ENCODE results near the gene CYP1A1. TPM values are rescaled to one million over a fixed set of nuclear protein-coding genes. Genes with fewer than 3 reads are reported as not detected.
A peak's percentile ranks its signal among the peaks of the same experiment; 100 is the strongest.

The CYP1A1 gene
- total and polyA plus RNA-seq, 9 of the 15 experiments (the other 6 are each of a cell fraction or from before 2014, with no cell fraction given), result 0.04 to 0.13 (median 0.05) TPM; not detected in 5

- TF ChIP-seq RBBP5 (IDR thresholded peaks at IDR 0.05; ENCODE audit: borderline replicate concordance, insufficient read depth, low read length, poor library complexity, severe bottlenecking), result peak; percentile 88
- TF ChIP-seq ZBTB12 (CRISPR knock-in tag; IDR thresholded peaks at IDR 0.05), result peak; percentile 96
- TF ChIP-seq, protein P1, sequence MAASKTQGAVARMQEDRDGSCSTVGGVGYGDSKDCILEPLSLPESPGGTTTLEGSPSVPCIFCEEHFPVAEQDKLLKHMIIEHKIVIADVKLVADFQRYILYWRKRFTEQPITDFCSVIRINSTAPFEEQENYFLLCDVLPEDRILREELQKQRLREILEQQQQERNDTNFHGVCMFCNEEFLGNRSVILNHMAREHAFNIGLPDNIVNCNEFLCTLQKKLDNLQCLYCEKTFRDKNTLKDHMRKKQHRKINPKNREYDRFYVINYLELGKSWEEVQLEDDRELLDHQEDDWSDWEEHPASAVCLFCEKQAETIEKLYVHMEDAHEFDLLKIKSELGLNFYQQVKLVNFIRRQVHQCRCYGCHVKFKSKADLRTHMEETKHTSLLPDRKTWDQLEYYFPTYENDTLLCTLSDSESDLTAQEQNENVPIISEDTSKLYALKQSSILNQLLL (CRISPR knock-in tag; IDR thresholded peaks at IDR 0.05; ENCODE audit: borderline replicate concordance), result no peak
- TF ChIP-seq ELF2 (CRISPR knock-in tag; IDR thresholded peaks at IDR 0.05), result peak; percentile 36; the same call in 1 of the 2 replicates
- peak; percentile 87 for TF ChIP-seq KLF1 (tag; IDR thresholded peaks at IDR 0.05)
- TF ChIP-seq ARID2 (IDR thresholded peaks at IDR 0.05), result no peak
- TF ChIP-seq SFPQ (IDR thresholded peaks at IDR 0.05; ENCODE audit: low read depth, low read length), result no peak
- TF ChIP-seq, protein P2, sequence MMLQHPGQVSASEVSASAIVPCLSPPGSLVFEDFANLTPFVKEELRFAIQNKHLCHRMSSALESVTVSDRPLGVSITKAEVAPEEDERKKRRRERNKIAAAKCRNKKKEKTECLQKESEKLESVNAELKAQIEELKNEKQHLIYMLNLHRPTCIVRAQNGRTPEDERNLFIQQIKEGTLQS (IDR thresholded peaks at IDR 0.05), result peak; percentile 56; the same call in 1 of the 2 replicates
- TF ChIP-seq, protein P2 (CRISPR knock-in tag; conservative IDR thresholded peaks at IDR 0.05), result no peak
- TF ChIP-seq DNMT1 (IDR thresholded peaks at IDR 0.05), result no peak
- TF ChIP-seq NBN (IDR thresholded peaks at IDR 0.05; ENCODE audit: low read depth), result peak; percentile 78; the same call in 1 of the 2 replicates
- peak; percentile 88 for TF ChIP-seq ETV5 (CRISPR knock-in tag; IDR thresholded peaks at IDR 0.05; ENCODE audit: low read depth)
Observed at GRCh38 chr15:74695597-74696397, 29.5 kb downstream of the CYP1A1 start, which contains the start of gene EDC3 (continued).
